Measurements from ENCODE around the gene ZBTB20.

The ZBTB20 gene

DNA sequence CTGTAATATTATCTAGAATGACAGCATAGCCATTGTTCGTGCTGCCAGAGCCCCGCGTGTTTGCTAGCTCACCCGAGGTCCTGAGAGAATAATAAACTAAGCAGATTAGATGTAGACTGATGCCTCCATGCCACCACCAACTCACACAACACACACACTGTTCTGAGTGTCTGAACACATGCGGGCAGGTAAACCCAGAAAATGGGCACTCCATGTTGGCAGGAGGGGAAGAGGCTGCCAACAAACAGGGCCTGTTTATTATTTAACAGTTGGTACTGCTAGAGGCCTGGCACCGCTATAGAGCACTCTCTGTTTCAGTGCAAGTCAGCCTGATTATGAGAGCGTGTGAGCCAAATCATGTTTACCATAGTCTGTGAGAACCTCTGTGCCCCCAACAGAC, 299.0 kb downstream of the ZBTB20 start:
- no peak overlapping the region for H3K27ac ChIP-seq
- CTCF ChIA-PET, result no interaction called here
- TF ChIP-seq, protein P1, sequence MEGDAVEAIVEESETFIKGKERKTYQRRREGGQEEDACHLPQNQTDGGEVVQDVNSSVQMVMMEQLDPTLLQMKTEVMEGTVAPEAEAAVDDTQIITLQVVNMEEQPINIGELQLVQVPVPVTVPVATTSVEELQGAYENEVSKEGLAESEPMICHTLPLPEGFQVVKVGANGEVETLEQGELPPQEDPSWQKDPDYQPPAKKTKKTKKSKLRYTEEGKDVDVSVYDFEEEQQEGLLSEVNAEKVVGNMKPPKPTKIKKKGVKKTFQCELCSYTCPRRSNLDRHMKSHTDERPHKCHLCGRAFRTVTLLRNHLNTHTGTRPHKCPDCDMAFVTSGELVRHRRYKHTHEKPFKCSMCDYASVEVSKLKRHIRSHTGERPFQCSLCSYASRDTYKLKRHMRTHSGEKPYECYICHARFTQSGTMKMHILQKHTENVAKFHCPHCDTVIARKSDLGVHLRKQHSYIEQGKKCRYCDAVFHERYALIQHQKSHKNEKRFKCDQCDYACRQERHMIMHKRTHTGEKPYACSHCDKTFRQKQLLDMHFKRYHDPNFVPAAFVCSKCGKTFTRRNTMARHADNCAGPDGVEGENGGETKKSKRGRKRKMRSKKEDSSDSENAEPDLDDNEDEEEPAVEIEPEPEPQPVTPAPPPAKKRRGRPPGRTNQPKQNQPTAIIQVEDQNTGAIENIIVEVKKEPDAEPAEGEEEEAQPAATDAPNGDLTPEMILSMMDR (conservative IDR thresholded peaks at IDR 0.05; ENCODE audit: low read depth), result no peak
- POLR2A ChIA-PET (ENCODE audit: low non-redundant PET), result no interaction called here
- no peak for DNase-seq (ENCODE audit: low spot score)

DNA sequence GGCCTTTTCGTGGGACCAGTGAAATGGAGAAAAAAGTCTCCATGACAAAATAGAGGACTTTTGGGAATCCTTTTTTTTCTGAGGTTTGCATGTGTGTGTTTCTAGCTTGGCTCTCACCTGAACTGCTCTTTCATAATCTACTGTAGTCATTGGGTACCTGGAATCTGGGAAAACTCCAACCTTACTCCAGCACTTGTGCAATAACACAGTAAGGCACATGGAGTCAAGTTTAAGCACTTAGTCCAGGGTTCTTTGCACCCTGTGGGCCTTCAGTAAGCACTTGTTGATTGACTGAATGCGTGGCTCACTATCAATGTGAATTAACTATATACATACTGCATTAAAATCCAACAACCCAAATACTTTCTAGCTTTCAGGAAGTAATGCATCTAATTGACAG, 299.5 kb downstream of the ZBTB20 start:
- DNase-seq (ENCODE audit: low spot score), result no peak
- POLR2A ChIA-PET (ENCODE audit: low non-redundant PET), result no interaction called here
- no peak overlapping the region for H3K27ac ChIP-seq
- CTCF ChIA-PET, result no interaction called here
- TF ChIP-seq, protein P1 (conservative IDR thresholded peaks at IDR 0.05; ENCODE audit: low read depth), result no peak

DNA sequence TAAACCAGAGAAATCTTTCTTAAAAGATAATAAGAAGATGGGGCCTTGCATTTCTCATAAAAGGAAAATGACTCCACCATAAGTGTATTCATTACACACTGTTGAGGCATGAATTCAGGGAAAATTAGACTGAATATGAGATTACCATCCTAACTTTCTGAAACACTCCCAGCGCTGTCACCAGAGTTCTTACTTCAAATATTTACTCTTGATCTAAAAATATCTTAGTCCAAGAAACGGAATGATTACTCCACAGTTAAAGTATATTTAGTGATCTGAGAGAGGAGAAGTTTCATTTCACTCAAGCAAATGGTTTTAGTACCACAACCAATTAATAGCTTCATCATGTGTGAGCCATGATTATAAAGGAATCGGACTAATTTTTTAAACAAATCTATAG, 300.3 kb downstream of the ZBTB20 start:
- TF ChIP-seq, protein P1 (conservative IDR thresholded peaks at IDR 0.05; ENCODE audit: low read depth), result no peak
- H3K27ac ChIP-seq, result no peak overlapping the region
- ChIA-PET CTCF (no interaction called here), POLR2A (ENCODE audit: low non-redundant PET) (no interaction called here)
- no peak for DNase-seq (ENCODE audit: low spot score)

DNA sequence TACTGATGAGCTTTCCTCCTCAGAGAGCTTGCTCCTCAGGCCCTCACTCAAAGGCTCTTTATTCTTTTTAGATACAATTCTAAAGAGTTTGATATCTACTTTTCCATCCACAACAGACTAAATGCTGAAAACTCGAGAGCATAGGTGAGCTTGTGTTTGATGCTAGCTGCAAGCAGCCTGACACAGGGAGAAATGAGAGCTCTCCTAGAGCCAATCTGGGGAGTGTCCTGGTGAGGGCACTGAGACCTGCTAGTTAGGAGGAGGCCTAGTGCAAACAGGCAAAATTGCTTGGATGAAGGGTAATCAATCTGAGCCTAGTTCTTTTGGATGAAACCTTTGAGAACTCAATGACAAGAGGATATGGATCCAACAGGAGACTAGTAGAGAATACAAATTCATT, 300.8 kb downstream of the ZBTB20 start:
- no peak overlapping the region for H3K27ac ChIP-seq
- DNase-seq (ENCODE audit: low spot score), result no peak
- TF ChIP-seq, protein P1 (conservative IDR thresholded peaks at IDR 0.05; ENCODE audit: low read depth), result no peak
- POLR2A ChIA-PET (ENCODE audit: low non-redundant PET), result no interaction called here
- CTCF ChIA-PET, result no interaction called here

DNA sequence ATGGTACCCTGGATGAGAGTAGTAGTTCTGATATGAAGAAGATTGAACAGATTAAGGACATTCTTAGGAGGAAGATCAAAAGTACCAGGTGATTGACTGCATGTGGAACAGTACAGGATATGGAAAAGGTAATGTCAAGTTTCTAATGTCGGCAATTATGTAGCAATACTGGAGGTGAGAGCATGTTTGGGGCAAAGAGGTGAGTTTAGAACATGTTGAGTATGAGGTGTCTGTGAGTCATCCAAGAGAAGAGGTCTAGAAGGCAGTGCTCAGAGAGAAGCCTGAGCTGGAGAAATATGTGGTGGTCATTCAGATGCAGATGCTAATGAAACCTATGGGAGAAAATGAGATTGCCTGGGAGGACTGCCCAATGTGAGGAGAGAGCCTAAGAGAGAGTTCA, 305.6 kb downstream of the ZBTB20 start:
- ChIA-PET POLR2A (ENCODE audit: low non-redundant PET) (no interaction called here), CTCF (no interaction called here)
- peak; percentile 19 for DNase-seq (ENCODE audit: low spot score)
- H3K27ac ChIP-seq, result no peak overlapping the region
- TF ChIP-seq, protein P1 (conservative IDR thresholded peaks at IDR 0.05; ENCODE audit: low read depth), result no peak

DNA sequence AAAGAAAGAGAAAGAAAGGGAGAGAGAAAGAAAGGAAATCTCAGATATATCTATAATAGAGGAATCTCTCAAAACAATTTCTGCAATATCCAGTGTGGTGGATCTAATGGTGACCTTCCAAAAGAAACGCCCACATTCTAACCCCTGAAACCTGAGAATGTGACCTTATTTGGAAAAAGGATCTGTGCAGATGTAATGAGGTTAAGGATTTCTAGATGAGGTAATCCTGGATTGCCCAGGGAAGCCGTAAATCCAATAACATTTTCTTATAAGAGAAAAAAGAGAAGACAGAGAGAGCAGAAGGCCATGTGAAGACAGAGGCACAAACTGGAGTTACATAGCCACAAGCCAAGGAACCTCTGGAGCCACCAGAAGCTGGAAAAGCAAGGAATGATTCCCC, 307.6 kb downstream of the ZBTB20 start:
- TF ChIP-seq, protein P1 (conservative IDR thresholded peaks at IDR 0.05; ENCODE audit: low read depth), result no peak
- CTCF ChIA-PET, result no interaction called here
- no peak overlapping the region for H3K27ac ChIP-seq
- POLR2A ChIA-PET (ENCODE audit: low non-redundant PET), result no interaction called here
- no peak for DNase-seq (ENCODE audit: low spot score)

DNA sequence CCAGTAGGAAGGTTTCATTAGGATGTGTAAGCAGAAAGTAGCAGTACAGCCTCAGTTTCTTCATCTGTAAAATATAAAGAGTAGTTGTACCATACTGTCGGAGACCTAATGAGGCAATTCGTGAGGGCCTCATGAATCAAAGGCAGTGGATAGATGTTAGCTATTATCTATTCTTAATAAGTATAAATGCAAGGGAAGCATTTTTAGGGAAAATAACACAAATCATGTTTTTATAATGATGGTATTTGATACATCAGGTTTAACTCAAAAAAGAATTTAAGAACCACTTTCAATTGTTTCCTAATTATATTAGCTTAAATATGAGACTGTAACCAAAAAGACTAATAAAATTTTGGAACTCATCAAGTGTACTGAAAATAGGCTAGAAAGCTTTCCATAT, 309.1 kb downstream of the ZBTB20 start:
- no peak for DNase-seq (ENCODE audit: low spot score)
- ChIA-PET CTCF (no interaction called here), POLR2A (ENCODE audit: low non-redundant PET) (no interaction called here)
- TF ChIP-seq, protein P1 (conservative IDR thresholded peaks at IDR 0.05; ENCODE audit: low read depth), result no peak
- H3K27ac ChIP-seq, result no peak overlapping the region

Data from RWPE1 (cell line).